ENCODE measurements around the gene CDK5RAP1.
"Not testable (repeated sequence)": the region's sequence is repeated elsewhere in the genome, so short reads cannot be mapped to it uniquely, and the experiment has no call there.

Gene CDK5RAP1

GRCh38 chr20:33442136-33443005, 41.1 kb upstream of the CDK5RAP1 start:
- FAIRE-seq (no peak), DNase-seq (ENCODE audit: insufficient read length, low spot score) (no peak)
- no peak for TF ChIP-seq CTCF (IDR thresholded peaks at IDR 0.05; ENCODE audit: insufficient read depth, missing control alignments)

DNA sequence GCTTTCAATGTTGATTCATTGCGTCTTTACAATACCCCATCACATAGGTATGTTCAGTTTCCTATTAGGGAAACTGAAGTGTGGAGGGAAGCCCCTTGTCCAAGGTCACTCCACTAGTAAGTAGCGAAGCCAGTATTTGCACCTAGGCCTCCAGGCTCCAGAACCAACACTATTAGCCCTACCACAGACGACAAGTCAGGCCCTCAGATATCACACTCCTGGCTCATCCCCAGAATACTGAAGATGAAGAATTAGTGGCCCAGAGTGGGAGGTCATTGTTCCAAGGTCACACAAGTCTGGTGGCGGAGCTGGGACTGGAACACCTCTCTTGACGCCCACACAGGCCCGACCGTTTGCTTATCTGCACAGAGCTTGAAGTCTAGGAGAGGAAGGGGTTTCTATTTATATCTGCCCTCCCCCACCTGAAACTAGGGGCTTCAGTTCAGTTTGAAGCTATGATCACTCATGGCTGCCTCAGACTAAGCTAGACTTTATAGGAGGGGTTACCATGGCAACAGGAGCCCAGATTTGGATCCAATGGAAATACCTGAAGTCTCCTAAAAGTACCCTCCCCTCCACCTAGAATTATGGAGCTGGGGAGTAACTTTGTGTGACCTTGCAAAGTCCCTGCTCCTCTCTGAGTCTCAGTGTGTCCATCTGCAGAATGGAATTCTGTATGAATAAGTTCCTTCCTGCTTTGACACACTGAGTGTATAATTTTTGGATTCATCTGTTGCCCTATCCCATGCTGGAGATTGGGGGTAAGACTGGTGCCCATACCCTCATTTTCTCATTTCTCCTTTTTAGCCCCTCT, 40.0 kb upstream of the CDK5RAP1 start:
- no peak for FAIRE-seq
- no peak for DNase-seq (ENCODE audit: insufficient read length, low spot score)
- TF ChIP-seq CTCF (IDR thresholded peaks at IDR 0.05; ENCODE audit: insufficient read depth, missing control alignments), result no peak

- not testable (repeated sequence) for DNase-seq (ENCODE audit: insufficient read length, low spot score); FAIRE-seq
These were observed 39.2 kb upstream of the CDK5RAP1 start for GRCh38 chr20:33440562-33440961.

DNA sequence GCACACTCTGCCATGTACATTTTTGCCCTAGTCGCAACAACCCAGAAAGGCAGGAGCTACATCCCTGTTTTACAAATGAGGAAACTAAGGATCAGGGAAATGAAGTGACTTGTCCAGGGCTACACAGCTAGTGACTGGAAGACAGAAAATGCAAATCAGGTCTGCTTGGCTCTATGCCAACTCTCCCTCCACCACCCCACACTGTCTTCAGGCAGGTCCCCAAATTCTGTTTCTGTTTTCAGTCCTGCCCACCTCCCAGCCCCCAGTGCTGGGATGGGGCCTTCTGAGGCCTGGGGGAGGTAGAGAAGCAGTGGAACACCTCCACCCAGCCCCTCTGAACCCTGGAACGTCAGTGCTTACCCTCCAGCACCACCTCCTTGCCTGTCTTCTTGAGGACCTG, 37.2 kb upstream of the CDK5RAP1 start:
- no peak for DNase-seq (ENCODE audit: insufficient read length, low spot score)
- TF ChIP-seq CTCF (IDR thresholded peaks at IDR 0.05; ENCODE audit: insufficient read depth, missing control alignments), result no peak
- no peak for FAIRE-seq

- no peak for FAIRE-seq
These were observed 36.0 kb upstream of the CDK5RAP1 start for GRCh38 chr20:33437141-33437911.

GRCh38 chr20:33434434-33434833, 33.1 kb upstream of the CDK5RAP1 start:
- no peak for DNase-seq (ENCODE audit: insufficient read length, low spot score)
- FAIRE-seq, result no peak
- no peak for TF ChIP-seq CTCF (IDR thresholded peaks at IDR 0.05; ENCODE audit: insufficient read depth, missing control alignments)

More at GRCh38 chr20:33437141-33437911, 36.0 kb upstream of the CDK5RAP1 start:
- no peak for DNase-seq (ENCODE audit: insufficient read length, low spot score)
- no peak for TF ChIP-seq CTCF (IDR thresholded peaks at IDR 0.05; ENCODE audit: insufficient read depth, missing control alignments)

All from D721Med (cell line).